Caco-2 (cell line): ENCODE data around the gene SFN. TPM values are rescaled to one million over a fixed set of nuclear protein-coding genes. Genes with fewer than 3 reads are reported as not detected.

Experiments used
- BruUV-seq: library from RNA; stranded (reverse); fragments of 400-500 nt; replicated peaks from 2 replicates; lab custom pipeline; 2021; lab: Mats Ljungman, UMichigan
- CTCF ChIA-PET: fragments of 300-600 bp; sonication (Branson Sonifier 250); formaldehyde crosslinking; loops from one replicate; lab custom pipeline; 2022; ENCODE audit warnings: antibody characterized with exemption; lab: Charles Lee
- POLR2A ChIA-PET: fragments of 300-600 bp; sonication (Branson Sonifier 250); formaldehyde crosslinking; loops from one replicate; lab custom pipeline; 2022; ENCODE audit warnings: antibody characterized with exemption; lab: Charles Lee
- DNase-seq, 2 experiments: peaks; one replicate each; pipeline versions ENCODE4 v3.0.0 to v3.0.0-alpha.2; 2020 to 2022
- H3K27me3 ChIP-seq: replicated peaks from 2 replicates; pipeline ENCODE4 v1.6.0; 2011; ENCODE audit warnings: low read length; ENCODE audit not compliant: control insufficient read depth, insufficient read depth
- H3K36me3 ChIP-seq: 2 replicates; pipeline ENCODE4 v1.5.1; 2011; ENCODE audit warnings: low read length; ENCODE audit not compliant: control insufficient read depth, insufficient read depth
- H3K4me1 ChIP-seq: fragments of 250-450 bp; sonication (Bioruptor Pico); 2 replicates; pipeline ENCODE4 v1.5.1; 2020; ENCODE audit warnings: mild to moderate bottlenecking
- H3K4me3 ChIP-seq: 2 replicates; pipeline ENCODE4 v1.5.1; 2011; ENCODE audit warnings: low read depth, mild to moderate bottlenecking, control low read depth, low read length
- H3K9me3 ChIP-seq: fragments of 250-450 bp; sonication (Bioruptor Pico); 2 replicates; pipeline ENCODE4 v1.5.1; 2020; ENCODE audit warnings: mild to moderate bottlenecking, moderate library complexity
- H3K27ac Mint-ChIP-seq: one replicate; pipeline ENCODE4 v1.8.0; 2022; ENCODE audit warnings: mixed read lengths; ENCODE audit not compliant: unreplicated experiment
- H3K27me3 Mint-ChIP-seq: one replicate; pipeline ENCODE4 v1.8.0; 2022; ENCODE audit warnings: mixed read lengths; ENCODE audit not compliant: insufficient read depth, unreplicated experiment
- H3K36me3 Mint-ChIP-seq: one replicate; pipeline ENCODE4 v1.8.0; 2022; ENCODE audit warnings: mild to moderate bottlenecking, mixed read lengths; ENCODE audit not compliant: insufficient read depth, unreplicated experiment
- H3K4me1 Mint-ChIP-seq: one replicate; pipeline ENCODE4 v1.8.0; 2022; ENCODE audit warnings: low read depth, mixed read lengths; ENCODE audit not compliant: unreplicated experiment
- H3K4me3 Mint-ChIP-seq: one replicate; pipeline ENCODE4 v1.8.0; 2022; ENCODE audit warnings: mild to moderate bottlenecking, moderate library complexity, mixed read lengths; ENCODE audit not compliant: unreplicated experiment
- H3K9me3 Mint-ChIP-seq: one replicate; pipeline ENCODE4 v1.8.0; 2022; ENCODE audit warnings: mixed read lengths; ENCODE audit not compliant: unreplicated experiment
- intact Hi-C: fragments of 100-400 bp; cut with micrococcal nuclease; formaldehyde crosslinking; loops from one replicate; pipeline ENCODE4 v1.10.0; 2022; ENCODE audit not compliant: unreplicated experiment
- total RNA-seq: library from RNA; stranded (reverse); gene quantifications from 2 replicates; pipeline ENCODE4 v1.2.3, GENCODE V29; 2022
- TF ChIP-seq, protein P1 (sequence below), 2 experiments: fragments of 200-600 bp in 1 of 2; IDR thresholded peaks; 1 replicate in 1 of 2; 2 replicates in 1 of 2; pipeline versions ENCODE4 v1.5.1 to v1.8.0; 2011 to 2022; ENCODE audit warnings: antibody characterized with exemption in 1 of 2, control low read depth in 1 of 2, inconsistent platforms in 1 of 2, low read depth in 1 of 2, low read length in 1 of 2, mild to moderate bottlenecking in 1 of 2, moderate library complexity in 1 of 2; ENCODE audit not compliant: insufficient read depth in 1 of 2, severe bottlenecking in 1 of 2, unreplicated experiment in 1 of 2

The SFN gene
- total RNA-seq, 1 experiment from 2014 or later = 21.4 TPM

DNA sequence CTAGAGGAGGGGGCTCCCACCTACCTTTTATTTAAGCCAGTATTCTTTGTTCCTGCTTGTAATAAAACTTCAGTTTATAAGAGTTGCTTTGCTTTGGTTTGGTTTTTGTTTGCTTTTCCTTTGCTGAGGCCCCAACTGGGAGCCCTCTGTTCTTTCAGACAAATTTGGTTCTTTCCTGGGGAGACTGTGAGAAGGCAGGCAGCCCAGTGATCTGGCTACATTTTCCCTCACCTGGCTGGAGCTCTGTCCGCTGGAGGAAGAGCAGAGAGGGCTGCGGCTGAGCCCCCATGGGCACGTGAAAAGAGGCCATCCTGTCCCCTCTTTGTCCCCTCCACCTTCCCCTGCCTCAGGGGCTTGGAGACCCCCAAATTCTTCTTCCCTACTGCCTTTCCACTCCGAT, 7.3 kb upstream of the SFN start:
- TF ChIP-seq, protein P1, sequence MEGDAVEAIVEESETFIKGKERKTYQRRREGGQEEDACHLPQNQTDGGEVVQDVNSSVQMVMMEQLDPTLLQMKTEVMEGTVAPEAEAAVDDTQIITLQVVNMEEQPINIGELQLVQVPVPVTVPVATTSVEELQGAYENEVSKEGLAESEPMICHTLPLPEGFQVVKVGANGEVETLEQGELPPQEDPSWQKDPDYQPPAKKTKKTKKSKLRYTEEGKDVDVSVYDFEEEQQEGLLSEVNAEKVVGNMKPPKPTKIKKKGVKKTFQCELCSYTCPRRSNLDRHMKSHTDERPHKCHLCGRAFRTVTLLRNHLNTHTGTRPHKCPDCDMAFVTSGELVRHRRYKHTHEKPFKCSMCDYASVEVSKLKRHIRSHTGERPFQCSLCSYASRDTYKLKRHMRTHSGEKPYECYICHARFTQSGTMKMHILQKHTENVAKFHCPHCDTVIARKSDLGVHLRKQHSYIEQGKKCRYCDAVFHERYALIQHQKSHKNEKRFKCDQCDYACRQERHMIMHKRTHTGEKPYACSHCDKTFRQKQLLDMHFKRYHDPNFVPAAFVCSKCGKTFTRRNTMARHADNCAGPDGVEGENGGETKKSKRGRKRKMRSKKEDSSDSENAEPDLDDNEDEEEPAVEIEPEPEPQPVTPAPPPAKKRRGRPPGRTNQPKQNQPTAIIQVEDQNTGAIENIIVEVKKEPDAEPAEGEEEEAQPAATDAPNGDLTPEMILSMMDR (IDR thresholded peaks at IDR 0.05; ENCODE audit: insufficient read depth in 1 of 2, low read depth in 1 of 2, low read length in 1 of 2, severe bottlenecking in 1 of 2, unreplicated experiment in 1 of 2) = no peak
- Histone ChIP-seq H3K4me1 (no peaks in the 10 kb centered on the region), H3K36me3 (no peaks in the 10 kb centered on the region), H3K9me3 (no peaks in the 10 kb centered on the region), H3K4me3 (no peak overlapping the region), H3K27me3 (no peaks in the 10 kb centered on the region)
- ChIA-PET POLR2A (no interaction called here), CTCF (interaction anchor here (0.6 kb wide), 1 partner anchor 46 kb away, joined by 8 read pairs; no protein-coding TSS in a partner anchor)
- H3K36me3 Mint-ChIP-seq = peaks cover 22% of the 10 kb centered on the region
- no peaks in the 10 kb centered on the region for H3K27me3 Mint-ChIP-seq
- H3K4me1 Mint-ChIP-seq = no peaks in the 10 kb centered on the region
- BruUV-seq = no TSS peak
- no peak overlapping the region for H3K4me3 Mint-ChIP-seq
- no peak overlapping the region for H3K27ac Mint-ChIP-seq
- intact Hi-C loops = no loop called here
- no peaks in the 10 kb centered on the region for H3K9me3 Mint-ChIP-seq
- DNase-seq = no peak

DNA sequence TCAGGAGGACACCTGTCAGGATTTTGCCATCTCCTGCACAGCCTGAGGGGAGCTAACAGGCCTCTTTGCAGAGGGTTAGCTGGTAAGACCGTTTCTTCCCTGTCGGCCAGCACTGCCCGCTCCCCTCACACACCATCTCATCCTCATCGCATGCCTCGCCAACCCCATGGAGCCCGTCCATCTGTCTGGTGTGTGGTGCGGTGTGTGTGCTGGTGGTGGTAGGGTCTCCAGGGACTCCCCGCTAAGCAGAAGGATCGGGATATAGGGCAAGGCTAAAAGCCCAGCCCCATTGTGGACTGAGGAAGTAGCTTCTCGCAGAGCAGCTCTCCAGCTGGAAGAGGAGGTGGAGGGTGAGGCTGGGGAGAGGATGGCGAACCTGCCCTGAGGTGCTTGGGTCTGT, 6.8 kb upstream of the SFN start:
- POLR2A ChIA-PET = interaction anchor here (1.2 kb wide), 1 partner anchor 9 kb away, joined by 4 read pairs; no protein-coding TSS in a partner anchor
- Histone ChIP-seq H3K4me3 (no peak overlapping the region), H3K36me3 (no peaks in the 10 kb centered on the region), H3K4me1 (no peaks in the 10 kb centered on the region), H3K9me3 (no peaks in the 10 kb centered on the region), H3K27me3 (no peaks in the 10 kb centered on the region)
- Mint-ChIP-seq H3K27me3 (no peaks in the 10 kb centered on the region), H3K4me3 (no peak overlapping the region), H3K27ac (no peak overlapping the region), H3K9me3 (no peaks in the 10 kb centered on the region), H3K4me1 (no peaks in the 10 kb centered on the region), H3K36me3 (peaks cover 17% of the 10 kb centered on the region)
- no peak for DNase-seq
- intact Hi-C loops = no loop called here
- TF ChIP-seq, protein P1 (IDR thresholded peaks at IDR 0.05; ENCODE audit: insufficient read depth in 1 of 2, low read depth in 1 of 2, low read length in 1 of 2, severe bottlenecking in 1 of 2, unreplicated experiment in 1 of 2) = no peak
- no TSS peak for BruUV-seq
- CTCF ChIA-PET = no interaction called here

DNA sequence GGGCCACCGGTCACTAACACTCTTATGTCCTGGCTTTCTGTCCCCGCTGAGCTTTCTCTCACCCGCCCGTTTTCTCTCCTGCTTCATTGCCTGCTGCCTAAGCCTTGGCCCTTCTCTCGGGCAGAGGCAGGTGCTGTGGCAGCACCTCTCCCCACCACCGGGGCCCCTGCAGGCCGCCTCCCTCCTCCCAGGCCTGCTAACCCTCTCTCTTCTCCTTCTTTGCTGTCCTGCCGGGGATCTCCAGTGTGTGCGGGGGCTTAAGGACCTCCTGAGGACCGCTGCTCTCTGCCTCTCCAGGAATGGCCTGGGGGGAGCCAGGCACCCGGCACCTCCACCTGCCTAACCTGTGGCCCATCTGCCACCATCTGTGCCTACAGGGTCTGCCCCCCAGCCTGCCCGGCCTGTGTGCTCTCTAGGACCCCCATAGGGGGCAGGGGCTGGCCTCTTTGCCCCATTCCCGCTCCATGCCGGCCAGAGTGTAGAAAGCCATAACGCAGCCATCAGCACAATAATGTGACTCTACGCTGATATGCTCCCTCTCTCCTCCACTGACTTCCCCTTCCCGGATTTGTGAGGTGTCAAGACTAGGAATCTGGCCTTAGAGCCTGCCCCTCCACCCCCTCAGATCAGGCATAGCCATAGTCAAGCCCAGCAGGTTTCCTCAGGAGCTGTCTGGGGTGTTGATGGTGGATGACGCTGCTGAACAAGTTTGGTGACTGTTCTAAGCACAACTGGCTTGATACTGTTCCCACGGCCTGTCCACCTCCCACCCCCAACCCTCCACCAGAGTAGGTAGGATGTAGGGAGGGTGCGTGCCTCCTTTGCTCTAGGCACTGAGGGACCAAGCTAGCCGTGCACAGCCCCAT, 6.1 kb upstream of the SFN start:
- Mint-ChIP-seq H3K27me3 (no peaks in the 10 kb centered on the region), H3K27ac (no peak overlapping the region), H3K9me3 (no peaks in the 10 kb centered on the region), H3K36me3 (peaks cover 14% of the 10 kb centered on the region), H3K4me1 (peaks cover 2% of the 10 kb centered on the region), H3K4me3 (no peak overlapping the region)
- H3K4me1 ChIP-seq = no peaks in the 10 kb centered on the region
- no peaks in the 10 kb centered on the region for H3K9me3 ChIP-seq
- TF ChIP-seq, protein P1 (IDR thresholded peaks at IDR 0.05; ENCODE audit: insufficient read depth in 1 of 2, low read depth in 1 of 2, low read length in 1 of 2, severe bottlenecking in 1 of 2, unreplicated experiment in 1 of 2) = no peak
- CTCF ChIA-PET = interaction anchor here (0.6 kb wide), 1 partner anchor 356 kb away, joined by 8 read pairs; no protein-coding TSS in a partner anchor
- H3K27me3 ChIP-seq = no peaks in the 10 kb centered on the region
- no TSS peak for BruUV-seq
- no peak for DNase-seq
- POLR2A ChIA-PET = interaction anchor here (1.2 kb wide), 1 partner anchor 9 kb away, joined by 4 read pairs; no protein-coding TSS in a partner anchor
- H3K4me3 ChIP-seq = no peak overlapping the region
- intact Hi-C loops = no loop called here
- no peaks in the 10 kb centered on the region for H3K36me3 ChIP-seq
